Skin of body (tissue), 2 donors: ENCODE data around the gene DNM1L. TPM values are rescaled to one million over a fixed set of nuclear protein-coding genes. Genes with fewer than 3 reads are reported as not detected.

Source experiments
- DNase-seq: peaks from one replicate; lab custom pipeline; 2025; lab: John Stamatoyannopoulos, UW
- total RNA-seq: library from RNA; depleted of rRNA; stranded (reverse); fragments of >200 nt; gene quantifications from one replicate; pipeline ENCODE4 v1.2.3, GENCODE V29; 2014

Gene DNM1L
- 78.0 TPM for total RNA-seq

- peak; percentile 90 for DNase-seq
These were observed at the start of gene DNM1L for GRCh38 chr12:32679091-32679919. TSS of gene DNM1L (plus strand) at chr12:32679301. CDS start at chr12:32679364, 63 bp downstream.

GRCh38 chr12:32641287-32641901 is 37.7 kb upstream of the DNM1L start:
- no peak for DNase-seq

DNA sequence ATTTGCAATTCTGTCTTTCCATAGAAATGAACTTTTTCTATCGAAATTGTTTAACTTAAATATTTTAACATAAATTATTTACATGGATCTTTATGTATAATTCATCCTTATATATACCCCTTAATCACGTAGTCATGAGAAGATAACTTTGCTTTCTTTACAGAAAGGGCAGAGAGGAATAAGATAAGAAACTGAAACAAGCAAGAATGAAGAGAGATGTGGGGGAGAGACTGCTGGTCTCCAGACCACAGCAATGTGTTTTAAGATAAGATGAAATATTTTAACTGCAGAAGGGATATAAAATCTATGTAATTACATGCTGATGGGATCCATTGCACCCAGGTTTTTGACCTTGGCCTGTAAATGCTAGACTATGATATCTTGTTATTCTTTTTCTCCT is 34.7 kb upstream of the DNM1L start:
- DNase-seq = no peak

GRCh38 chr12:32647275-32647674 is 31.8 kb upstream of the DNM1L start:
- DNase-seq = no peak

GRCh38 chr12:32650508-32650907 is 28.6 kb upstream of the DNM1L start:
- DNase-seq = no peak

GRCh38 chr12:32651151-32651955 is 27.7 kb upstream of the DNM1L start:
- no peak for DNase-seq

- no peak for DNase-seq
These were observed 27.2 kb upstream of the DNM1L start for GRCh38 chr12:32651956-32652210.

DNA sequence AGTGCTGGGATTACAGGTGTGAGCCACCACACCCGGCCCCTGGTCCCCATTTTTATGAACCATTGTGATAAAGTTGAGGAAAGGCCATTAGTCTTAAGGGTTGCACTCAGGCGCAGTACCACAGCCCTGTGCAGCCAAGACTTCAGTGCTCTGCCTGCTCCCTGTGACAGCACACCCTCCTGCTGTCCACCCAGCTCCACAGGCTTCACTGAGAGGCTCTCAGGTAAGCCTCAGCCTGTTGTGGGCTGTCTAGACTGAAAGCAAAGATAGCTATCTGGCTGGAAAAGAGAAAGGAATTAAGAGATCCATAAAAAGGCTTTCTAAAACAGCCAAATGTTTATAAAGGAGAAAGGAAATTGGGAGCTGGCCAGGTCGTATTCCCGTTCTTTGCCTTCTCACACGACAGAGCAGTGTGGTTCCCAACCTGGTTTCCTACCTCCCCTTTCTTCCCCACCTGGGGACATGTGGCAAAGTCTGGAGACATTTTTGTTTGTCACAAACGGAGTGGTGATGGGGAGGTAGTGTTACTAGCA is 19.1 kb upstream of the DNM1L start:
- no peak for DNase-seq

DNA sequence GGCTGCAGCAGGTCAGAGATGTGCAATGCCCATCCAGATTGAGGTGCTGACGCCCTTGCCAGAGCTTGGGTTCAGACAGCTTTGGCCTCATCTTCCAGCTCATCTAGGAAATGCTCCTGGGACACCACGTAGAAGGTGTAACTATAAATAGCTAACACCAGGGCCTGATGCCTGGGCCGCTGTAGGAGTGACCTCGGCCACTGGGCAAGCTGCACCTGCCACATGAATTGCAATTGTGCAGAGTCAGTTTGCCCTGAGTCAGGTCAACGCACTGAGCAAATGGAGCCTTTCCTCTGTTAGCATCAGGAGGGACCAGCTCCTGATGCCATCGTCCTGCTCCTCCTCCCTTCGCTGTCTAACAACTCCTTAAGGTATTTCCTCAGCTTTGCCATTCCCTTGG is 17.4 kb upstream of the DNM1L start:
- DNase-seq = no peak

- no peak for DNase-seq
These were observed 16.4 kb upstream of the DNM1L start for GRCh38 chr12:32662665-32663064.

GRCh38 chr12:32666018-32666417 is 13.1 kb upstream of the DNM1L start:
- no peak for DNase-seq

DNA sequence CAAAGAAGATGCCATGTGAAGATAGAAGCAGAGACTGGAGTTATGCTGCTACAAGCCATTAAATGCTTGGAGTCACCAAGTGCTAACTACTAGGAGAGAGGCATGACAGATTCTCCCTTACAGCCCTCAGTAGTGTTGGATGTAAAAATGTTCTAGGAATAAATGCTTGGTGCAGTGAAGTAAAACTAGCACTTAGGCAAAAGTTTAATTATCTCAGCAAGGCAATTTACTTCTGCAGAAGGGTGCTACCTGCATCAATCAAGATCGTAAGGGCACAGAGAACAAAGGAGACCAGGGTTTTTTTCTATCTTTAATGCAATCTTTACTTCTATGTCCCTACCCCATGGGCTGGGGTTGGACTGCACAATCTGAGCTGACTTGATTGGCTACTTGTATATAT is 9.5 kb upstream of the DNM1L start:
- no peak for DNase-seq

DNA sequence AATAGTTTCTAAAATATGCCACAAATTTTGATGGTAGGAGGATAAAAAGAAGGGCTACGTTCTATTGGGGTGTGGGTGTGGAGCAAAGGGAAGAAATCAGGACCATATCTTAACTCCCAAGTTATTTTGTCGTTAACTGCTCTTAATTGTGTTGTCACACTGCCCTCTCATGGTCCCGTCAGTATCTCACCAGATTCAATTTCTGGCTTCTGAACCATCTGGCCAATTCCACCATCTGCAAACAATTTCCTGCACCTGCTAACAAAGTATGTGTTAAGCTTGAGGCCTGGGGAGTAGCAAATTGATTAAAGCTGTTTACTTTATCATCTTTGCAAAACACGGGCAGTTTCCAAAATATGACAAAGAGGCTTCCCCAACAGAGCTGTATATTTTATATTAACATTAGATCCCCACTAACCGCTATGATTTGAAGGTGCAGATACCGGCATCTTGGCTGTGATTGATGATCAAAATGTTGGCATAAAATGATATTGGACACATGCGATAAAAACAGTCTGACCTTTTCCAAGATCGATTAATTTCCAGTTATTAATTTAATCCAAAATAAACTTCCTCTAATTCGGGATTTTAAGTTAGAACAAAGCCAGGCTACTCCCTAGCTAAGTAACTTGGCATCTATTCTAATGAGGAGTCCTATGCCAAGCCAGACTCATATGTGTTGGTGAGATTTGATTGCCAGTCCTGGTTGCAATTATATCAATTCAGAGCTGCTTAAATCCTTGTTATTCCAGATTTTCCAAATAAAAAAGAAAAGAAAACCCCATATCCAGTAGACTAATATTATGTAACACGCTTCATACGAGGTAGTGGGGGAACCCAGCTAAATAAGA is 6.9 kb upstream of the DNM1L start:
- DNase-seq = peak; percentile 94

- DNase-seq = no peak
These were observed 778 bp downstream of the DNM1L start for GRCh38 chr12:32679920-32680237.

DNA sequence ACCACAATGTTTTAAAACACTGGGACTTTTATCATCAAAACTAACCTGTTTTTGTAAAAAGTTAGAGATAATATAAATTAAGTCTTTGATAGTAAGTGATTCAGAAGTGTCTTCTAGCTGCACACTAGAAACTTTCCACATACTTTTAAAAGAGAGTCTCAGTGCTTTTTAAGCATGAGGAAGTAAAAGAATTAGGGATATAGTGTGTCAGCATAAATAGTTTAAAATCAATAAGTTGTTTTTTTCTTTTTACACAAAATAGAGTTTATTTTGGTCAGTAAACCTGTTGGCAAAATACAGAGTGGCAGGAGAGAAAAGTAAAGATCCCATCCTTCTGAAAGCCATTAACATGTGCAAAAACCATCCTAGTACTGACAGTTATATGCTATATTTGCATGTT is 1.7 kb downstream of the DNM1L start:
- DNase-seq = no peak

DNA sequence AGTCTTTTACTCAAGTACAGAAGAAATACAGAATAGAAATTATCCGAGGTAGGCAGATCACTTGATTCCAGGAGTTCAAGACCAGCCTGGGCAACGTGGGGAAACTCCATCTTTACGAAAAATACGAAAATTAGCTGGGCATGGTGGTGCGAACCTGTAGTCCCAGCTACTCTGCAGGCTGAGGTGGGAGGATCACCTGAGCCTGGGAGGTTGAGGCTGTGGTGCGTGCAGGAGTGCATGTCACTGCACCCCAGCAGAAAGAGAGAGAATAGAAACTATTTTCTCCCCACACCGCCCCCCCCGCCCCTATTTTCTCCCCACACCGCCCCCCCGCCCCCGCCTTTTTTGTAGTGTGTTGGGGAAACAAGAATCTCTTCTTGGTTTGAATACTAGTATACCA is 2.2 kb downstream of the DNM1L start:
- DNase-seq = no peak

DNA sequence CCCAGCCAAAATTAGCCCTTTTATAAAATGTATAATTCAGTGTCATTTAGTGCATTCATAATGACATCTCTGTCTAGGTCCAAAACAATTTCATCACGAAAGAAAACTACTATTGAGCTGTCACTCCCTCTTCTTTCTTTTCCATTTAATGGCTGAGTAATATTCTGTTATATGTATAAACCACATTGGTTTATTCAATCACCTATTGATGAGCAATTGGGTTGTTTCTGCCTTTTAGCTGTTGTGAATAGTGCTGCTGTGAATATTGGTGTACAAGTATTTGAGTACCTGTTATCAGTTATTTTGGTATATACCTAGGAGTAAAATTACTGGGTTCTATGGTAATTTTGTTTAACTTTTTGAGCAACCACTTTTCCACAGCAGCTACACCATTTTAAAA is 7.2 kb downstream of the DNM1L start:
- no peak for DNase-seq

GRCh38 chr12:32688786-32689185 is 9.7 kb downstream of the DNM1L start:
- DNase-seq = no peak

GRCh38 chr12:32690927-32691326 is 11.8 kb downstream of the DNM1L start:
- no peak for DNase-seq

GRCh38 chr12:32692358-32692757 is 13.3 kb downstream of the DNM1L start:
- no peak for DNase-seq

DNA sequence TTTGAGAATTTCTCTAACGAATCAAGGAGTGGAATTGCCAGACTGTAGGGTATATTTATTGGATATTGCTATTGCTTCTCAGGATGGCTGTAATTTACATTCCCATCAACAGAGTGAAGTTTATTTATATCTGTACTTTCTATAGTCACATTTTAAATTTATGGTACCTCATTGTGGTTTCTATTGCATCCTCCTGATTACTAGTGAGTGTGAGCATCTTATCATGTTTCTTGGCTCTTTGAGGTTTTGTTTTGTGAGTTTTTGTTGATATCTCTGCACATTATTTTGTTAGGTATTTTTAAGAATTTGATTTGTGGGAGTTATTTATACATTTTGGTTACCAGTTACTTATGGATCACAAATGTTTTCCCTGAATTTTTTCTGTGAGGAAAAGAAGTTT is 13.9 kb downstream of the DNM1L start:
- no peak for DNase-seq

DNA sequence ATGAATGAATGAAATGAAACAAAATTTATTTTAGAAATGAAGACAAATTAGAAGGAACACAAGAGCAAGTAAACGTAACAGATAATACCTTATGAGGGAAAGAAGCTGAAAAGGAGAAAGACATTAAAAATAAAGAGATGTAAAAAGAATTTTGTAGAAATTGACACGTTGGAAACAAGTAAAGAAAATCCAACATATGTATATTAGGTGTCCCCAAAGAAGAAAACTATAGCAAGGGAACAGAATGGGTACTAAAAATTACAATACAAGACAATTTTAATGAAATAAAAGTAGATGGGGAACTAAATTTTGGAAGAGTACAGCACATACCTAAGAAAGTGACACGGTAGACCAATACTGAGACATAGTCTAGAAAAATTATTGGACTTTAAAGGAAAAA is 16.7 kb downstream of the DNM1L start:
- no peak for DNase-seq
